Activated CD4-positive, alpha-beta T cell treated with anti-CD3 and anti-CD28 coated beads for 24 hours (primary cell): Measurements from ENCODE around the gene SHISA5.
"Not testable (repeated sequence)": the region's sequence is repeated elsewhere in the genome, so short reads cannot be mapped to it uniquely, and the experiment has no call there.

Source experiments
- DNase-seq, 2 donors: peaks; one replicate each; pipeline ENCODE4 v3.0.0-alpha.2; 2020; ENCODE audit warnings: low read depth in 2 of 2

Gene SHISA5

GRCh38 chr3:48504051-48504946 is at the start of gene SHISA5:
SHISA5 (minus strand) TSS chr3:48504174; CDS start chr3:48504094, 80 bp downstream.
- peak; percentile 34 to 59 for DNase-seq

- no peak for DNase-seq
Measured at GRCh38 chr3:48553361-48553760, 49.4 kb upstream of the SHISA5 start.

- no peak for DNase-seq
Measured at GRCh38 chr3:48552111-48552951, 48.4 kb upstream of the SHISA5 start.

- DNase-seq = not testable (repeated sequence)
Measured at GRCh38 chr3:48551651-48552050, 47.7 kb upstream of the SHISA5 start.

GRCh38 chr3:48548729-48549705 is 45.0 kb upstream of the SHISA5 start:
- DNase-seq = peak; percentile 78 to 82

- no peak for DNase-seq
Measured at GRCh38 chr3:48548126-48548525, 44.2 kb upstream of the SHISA5 start.

GRCh38 chr3:48546203-48546829 is 42.3 kb upstream of the SHISA5 start:
- no peak for DNase-seq

- DNase-seq = no peak
Measured at GRCh38 chr3:48544141-48544540, 40.2 kb upstream of the SHISA5 start.

- no peak for DNase-seq
Measured at GRCh38 chr3:48543271-48543866, 39.4 kb upstream of the SHISA5 start.

GRCh38 chr3:48538451-48538850 is 34.5 kb upstream of the SHISA5 start:
- no peak for DNase-seq

GRCh38 chr3:48536785-48537184 is 32.8 kb upstream of the SHISA5 start:
- no peak for DNase-seq

- DNase-seq = no peak
Measured at GRCh38 chr3:48536116-48536515, 32.1 kb upstream of the SHISA5 start.

GRCh38 chr3:48535578-48535977 is 31.6 kb upstream of the SHISA5 start:
- no peak for DNase-seq

GRCh38 chr3:48532977-48533337 is 29.0 kb upstream of the SHISA5 start:
- no peak for DNase-seq

- DNase-seq = no peak
Measured at GRCh38 chr3:48532271-48532976, 28.4 kb upstream of the SHISA5 start.

- DNase-seq = not testable (repeated sequence)
Measured at GRCh38 chr3:48530701-48531100, 26.7 kb upstream of the SHISA5 start.

- DNase-seq = no peak
Measured at GRCh38 chr3:48528754-48529153, 24.8 kb upstream of the SHISA5 start.

- no peak for DNase-seq
Measured at GRCh38 chr3:48528048-48528447, 24.1 kb upstream of the SHISA5 start.

- DNase-seq = no peak
Measured at GRCh38 chr3:48524970-48525369, 21.0 kb upstream of the SHISA5 start.

GRCh38 chr3:48521635-48522034 is 17.7 kb upstream of the SHISA5 start:
- DNase-seq = no peak
